HG03103 (cell line): ENCODE measurements around the gene NANOS3.

Experiments used
- ATAC-seq: cut with Tn5 transposase; IDR thresholded peaks from one replicate; pipeline ENCODE4 v1.9.1; 2021; ENCODE audit warnings: low read depth; ENCODE audit not compliant: unreplicated experiment

The NANOS3 gene

GRCh38 chr19:13882836-13883235 lies 5.9 kb downstream of the NANOS3 start:
- no peak for ATAC-seq

GRCh38 chr19:13883516-13884064 lies 6.7 kb downstream of the NANOS3 start:
- ATAC-seq: no peak

- no peak for ATAC-seq
Measured at GRCh38 chr19:13884726-13885591, 8.0 kb downstream of the NANOS3 start.

- no peak for ATAC-seq
Measured at GRCh38 chr19:13885826-13886365, 9.0 kb downstream of the NANOS3 start.

GRCh38 chr19:13887018-13887436 lies 10.1 kb downstream of the NANOS3 start:
- no peak for ATAC-seq

GRCh38 chr19:13887517-13887916 lies 10.6 kb downstream of the NANOS3 start:
- no peak for ATAC-seq

- ATAC-seq: no peak
Measured at GRCh38 chr19:13888281-13888680, 11.3 kb downstream of the NANOS3 start.

- ATAC-seq: no peak
Measured at GRCh38 chr19:13890136-13890535, 13.2 kb downstream of the NANOS3 start.

- ATAC-seq: no peak
Measured at GRCh38 chr19:13892870-13893269, 15.9 kb downstream of the NANOS3 start.

GRCh38 chr19:13894552-13894951 lies 17.6 kb downstream of the NANOS3 start:
- no peak for ATAC-seq

- no peak for ATAC-seq
Measured at GRCh38 chr19:13896227-13896626, 19.3 kb downstream of the NANOS3 start.

- ATAC-seq: no peak
Measured at GRCh38 chr19:13899393-13899792, 22.5 kb downstream of the NANOS3 start.

- no peak for ATAC-seq
Measured at GRCh38 chr19:13899912-13900584, 23.1 kb downstream of the NANOS3 start.

- ATAC-seq: no peak
Measured at GRCh38 chr19:13902993-13903555, 26.1 kb downstream of the NANOS3 start.

- peak; percentile 96 for ATAC-seq
Measured at GRCh38 chr19:13905634-13906520, 28.9 kb downstream of the NANOS3 start, which contains the start of the genes BRME1 and CC2D1A. TSS of gene BRME1 (minus strand) at chr19:13906117. CDS start at chr19:13904892, 1,225 bp downstream. TSS of gene CC2D1A (plus strand) at chr19:13906201. CDS start at chr19:13906442, 241 bp downstream.

GRCh38 chr19:13906521-13906904 lies 29.6 kb downstream of the NANOS3 start:
- ATAC-seq: no peak

- no peak for ATAC-seq
Measured at GRCh38 chr19:13906910-13907309, 30.0 kb downstream of the NANOS3 start.

GRCh38 chr19:13908674-13909073 lies 31.7 kb downstream of the NANOS3 start:
- ATAC-seq: no peak

- ATAC-seq: no peak
Measured at GRCh38 chr19:13909430-13909829, 32.5 kb downstream of the NANOS3 start.

- ATAC-seq: no peak
Measured at GRCh38 chr19:13913352-13913751, 36.4 kb downstream of the NANOS3 start.
